K562 (cell line): Measurements from ENCODE around the gene COL1A1. TPM values are rescaled to one million over a fixed set of nuclear protein-coding genes. Genes with fewer than 3 reads are reported as not detected.

ENCODE experiments used
- ARID4B ChIP-seq: sonication (generic); formaldehyde crosslinking; IDR thresholded peaks from 2 replicates; pipeline ENCODE4 v1.8.0; 2022; ENCODE audit warnings: mild to moderate bottlenecking, missing genetic modification reagents
- CBX2 ChIP-seq: fragments of 200-600 bp; sonication (generic); IDR thresholded peaks from one replicate; pipeline ENCODE4 v1.6.1; 2012; ENCODE audit warnings: mild to moderate bottlenecking, low read length, inconsistent platforms; ENCODE audit not compliant: insufficient read depth, poor library complexity, severe bottlenecking
- CBX5 ChIP-seq: IDR thresholded peaks from 2 replicates; pipeline ENCODE4 v1.6.1; 2014; ENCODE audit warnings: low read depth, borderline replicate concordance
- CC2D1A ChIP-seq: fragments of 450-650 bp; IDR thresholded peaks from 2 replicates; pipeline ENCODE4 v1.6.1; 2017; ENCODE audit warnings: mild to moderate bottlenecking
- DACH1 ChIP-seq: fragments of 450-650 bp; IDR thresholded peaks from 2 replicates; pipeline ENCODE4 v1.6.1; 2018; ENCODE audit not compliant: partially characterized antibody
- E2F5 ChIP-seq: sonication (generic); formaldehyde crosslinking; IDR thresholded peaks from 2 replicates; pipeline ENCODE4 v1.8.0; 2022; ENCODE audit warnings: mild to moderate bottlenecking, missing genetic modification reagents
- FOXA1 ChIP-seq: fragments of 450-650 bp; IDR thresholded peaks from 2 replicates; pipeline ENCODE4 v1.6.1; 2016; ENCODE audit warnings: mild to moderate bottlenecking, borderline replicate concordance
- FOXM1 ChIP-seq, 2 experiments: fragments of 450-650 bp in 1 of 2; sonication (generic) in 1 of 2; formaldehyde crosslinking in 1 of 2; IDR thresholded peaks; 2 replicates each; pipeline versions ENCODE4 v1.6.1 to v1.9.0; 2017 to 2022; ENCODE audit warnings: low read depth in 2 of 2, mild to moderate bottlenecking in 2 of 2, missing genetic modification reagents in 1 of 2, moderate library complexity in 1 of 2
- HNRNPH1 ChIP-seq: fragments of 200-400 bp; formaldehyde crosslinking; optimal IDR thresholded peaks from 2 replicates; pipeline ENCODE3; 2017; ENCODE audit warnings: low read depth, mild to moderate bottlenecking, low read length, moderate library complexity
- ID3 ChIP-seq, 2 experiments: fragments of 250-450 bp in 1 of 2; fragments of 450-650 bp in 1 of 2; sonication (Bioruptor Pico) in 1 of 2; IDR thresholded peaks; 2 replicates each; pipeline versions ENCODE4 v1.6.1 to v1.8.0; 2016 to 2021; ENCODE audit warnings: mild to moderate bottlenecking in 2 of 2, moderate library complexity in 2 of 2, missing compliant biosample characterization in 1 of 2, missing genetic modification characterization in 1 of 2
- MIER1 ChIP-seq: fragments of 450-650 bp; IDR thresholded peaks from 2 replicates; pipeline ENCODE4 v1.6.1; 2016; ENCODE audit warnings: antibody characterized with exemption, mild to moderate bottlenecking, low read depth
- NONO ChIP-seq, 2 experiments: fragments of 200-400 bp in 1 of 2; fragments of 450-650 bp in 1 of 2; formaldehyde crosslinking in 1 of 2; IDR thresholded peaks; 2 replicates each; pipeline ENCODE4 v1.6.1; 2017; ENCODE audit warnings: low read depth in 2 of 2, mild to moderate bottlenecking in 2 of 2, moderate library complexity in 2 of 2, low read length in 1 of 2
- POLR2AphosphoS2 ChIP-seq: IDR thresholded peaks from 2 replicates; pipeline ENCODE4 v1.6.1; 2012; ENCODE audit warnings: low read length, improper control_type of control experiment
- PTBP1 ChIP-seq: fragments of 200-400 bp; formaldehyde crosslinking; IDR thresholded peaks from 2 replicates; pipeline ENCODE4 v1.6.1; 2017; ENCODE audit warnings: low read depth, low read length
- RUNX1 ChIP-seq: sonication (generic); IDR thresholded peaks from 2 replicates; pipeline ENCODE4 v1.6.1; 2016; ENCODE audit warnings: antibody characterized with exemption, low read depth
- SMAD2 ChIP-seq: fragments of 150-350 bp; IDR thresholded peaks from 2 replicates; pipeline ENCODE4 v1.6.1; 2014; ENCODE audit warnings: low read depth, mild to moderate bottlenecking, low read length
- SREBF1 ChIP-seq: fragments of 150-350 bp; IDR thresholded peaks from 2 replicates; pipeline ENCODE4 v1.6.1; 2014; ENCODE audit warnings: antibody characterized with exemption, low read depth, low read length, borderline replicate concordance
- TFAM ChIP-seq: fragments of 250-450 bp; sonication (Bioruptor Pico); conservative IDR thresholded peaks from 2 replicates; pipeline ENCODE4 v1.5.0; 2021; ENCODE audit warnings: mild to moderate bottlenecking, moderate library complexity
- ZNF347 ChIP-seq: fragments of 450-650 bp; formaldehyde crosslinking; IDR thresholded peaks from 2 replicates; pipeline ENCODE4 v1.4.0; 2020; ENCODE audit warnings: low read depth, mild to moderate bottlenecking, moderate library complexity
- ZNF695 ChIP-seq: fragments of 450-650 bp; formaldehyde crosslinking; IDR thresholded peaks from 2 replicates; pipeline ENCODE4 v1.4.0; 2020; ENCODE audit warnings: mild to moderate bottlenecking, moderate library complexity
- ZNF77 ChIP-seq: fragments of 250-450 bp; sonication (Bioruptor Pico); IDR thresholded peaks from 2 replicates; pipeline ENCODE4 v1.5.0; 2020
- ZZZ3 ChIP-seq: fragments of 450-650 bp; IDR thresholded peaks from 2 replicates; pipeline ENCODE4 v1.6.1; 2016; ENCODE audit warnings: antibody characterized with exemption, mild to moderate bottlenecking, moderate library complexity
- polyA plus RNA-seq, 8 experiments: library from polyadenylated mRNA; depleted of rRNA in 4 of 8; stranded (reverse) in 5 of 8; unstranded in 3 of 8; fragments of >200 nt; fragmentation: Nextera tagmentation in 2 of 8; fragmentation: Illumina TruSeq in 1 of 8; extraction: Ambion mirVana in 2 of 8; extraction: Trizol in 1 of 8; gene quantifications; 2 replicates each; pipeline versions ENCODE4 v1.2.1 to v1.2.3, GENCODE V29; 2011 to 2014; ENCODE audit warnings: inconsistent platforms in 1 of 8, missing spikeins in 1 of 8
- total RNA-seq, 7 experiments: library from RNA; depleted of rRNA in 6 of 7; stranded (reverse); fragments of >200 nt in 6 of 7; fragmentation: Illumina TruSeq in 2 of 7; extraction: Trizol in 2 of 7; gene quantifications; 2 replicates each; pipeline versions ENCODE4 v1.2.1 to v1.2.3, GENCODE V29; 2011 to 2021; ENCODE audit warnings: low replicate concordance in 1 of 7
- TF ChIP-seq, protein P1 (sequence below): fragments of 450-650 bp; IDR thresholded peaks from 2 replicates; pipeline ENCODE4 v1.6.1; 2016

Gene COL1A1
- total and polyA plus RNA-seq, 9 of the 15 experiments (the other 6 are each of a cell fraction or from before 2014, with no cell fraction given), result 0.04 to 3.4 (median 0.18) TPM

DNA sequence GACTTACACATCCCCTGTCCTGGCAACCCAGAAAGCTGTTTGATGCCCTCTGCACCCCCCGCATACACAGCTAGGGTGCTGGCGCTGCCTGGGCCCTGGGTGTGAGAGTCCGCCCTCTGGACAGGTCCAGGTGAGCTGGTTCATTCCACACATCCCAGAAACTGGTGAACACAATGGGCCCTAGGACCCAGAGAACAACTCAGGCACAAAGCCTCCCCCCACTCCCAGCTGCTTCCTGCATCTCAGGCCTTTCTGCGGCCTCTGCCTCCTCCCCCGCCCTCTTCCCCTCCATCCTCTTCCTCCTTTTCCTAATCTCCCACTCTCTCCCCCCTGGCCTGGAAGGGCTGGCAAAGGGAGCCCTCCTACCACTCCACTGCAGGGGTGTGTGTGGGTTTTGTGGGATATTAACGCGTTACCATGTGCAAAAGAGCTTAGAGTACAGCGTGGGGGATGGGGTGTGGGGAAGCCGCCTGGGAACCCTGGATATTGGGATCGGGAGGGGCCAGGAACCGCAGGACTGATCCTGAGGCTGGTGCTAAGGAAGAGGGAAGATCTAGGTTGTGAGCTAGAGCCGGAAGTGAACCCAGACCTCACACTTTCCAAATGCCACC is 49.4 kb downstream of the COL1A1 start (continued):
- TF ChIP-seq E2F5 (CRISPR knock-in tag) (no peak), PTBP1 (no peak), ZNF347 (CRISPR knock-in tag) (no peak), SREBF1 (no peak), TFAM (CRISPR knock-in tag) (no peak), NONO (IDR thresholded peaks at IDR 0.05; ENCODE audit: low read depth in 2 of 2, low read length in 1 of 2) (no peak), ZNF77 (CRISPR knock-in tag) (no peak), ID3 (CRISPR knock-in tag; IDR thresholded peaks at IDR 0.05) (no peak), ID3 (tag; IDR thresholded peaks at IDR 0.05) (peak; percentile 81), CBX5 (peak; percentile 65; the same call in 1 of the 2 replicates), FOXA1 (no peak), CC2D1A (peak; percentile 77), POLR2AphosphoS2 (no peak), MIER1 (no peak), RUNX1 (no peak), ZNF695 (CRISPR knock-in tag) (no peak), ZZZ3 (no peak; the same call in 1 of the 2 replicates), HNRNPH1 (no peak), SMAD2 (no peak), DACH1 (peak; percentile 90), FOXM1 (IDR thresholded peaks at IDR 0.05; ENCODE audit: low read depth) (peak; percentile 94), FOXM1 (CRISPR knock-in tag; IDR thresholded peaks at IDR 0.05; ENCODE audit: low read depth) (no peak), ARID4B (CRISPR knock-in tag) (peak; percentile 89), CBX2 (no peak)
- TF ChIP-seq, protein P1, sequence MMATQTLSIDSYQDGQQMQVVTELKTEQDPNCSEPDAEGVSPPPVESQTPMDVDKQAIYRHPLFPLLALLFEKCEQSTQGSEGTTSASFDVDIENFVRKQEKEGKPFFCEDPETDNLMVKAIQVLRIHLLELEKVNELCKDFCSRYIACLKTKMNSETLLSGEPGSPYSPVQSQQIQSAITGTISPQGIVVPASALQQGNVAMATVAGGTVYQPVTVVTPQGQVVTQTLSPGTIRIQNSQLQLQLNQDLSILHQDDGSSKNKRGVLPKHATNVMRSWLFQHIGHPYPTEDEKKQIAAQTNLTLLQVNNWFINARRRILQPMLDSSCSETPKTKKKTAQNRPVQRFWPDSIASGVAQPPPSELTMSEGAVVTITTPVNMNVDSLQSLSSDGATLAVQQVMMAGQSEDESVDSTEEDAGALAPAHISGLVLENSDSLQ, result no peak
